GM21360 (cell line): Measurements from ENCODE around the gene KIAA1755.
"Not testable (repeated sequence)": the region's sequence is repeated elsewhere in the genome, so short reads cannot be mapped to it uniquely, and the experiment has no call there.

Experiments
- ATAC-seq: cut with Tn5 transposase; IDR thresholded peaks from one replicate; pipeline ENCODE4 v1.9.1; 2021; ENCODE audit warnings: mild to moderate bottlenecking, moderate library complexity; ENCODE audit not compliant: unreplicated experiment

The KIAA1755 gene

GRCh38 chr20:38267901-38268514 lies 7.5 kb upstream of the KIAA1755 start:
- no peak for ATAC-seq

- ATAC-seq: no peak
These were observed 6.8 kb upstream of the KIAA1755 start for GRCh38 chr20:38267296-38267695.

GRCh38 chr20:38266426-38266825 lies 5.9 kb upstream of the KIAA1755 start:
- ATAC-seq: no peak

- no peak for ATAC-seq
These were observed 2.4 kb upstream of the KIAA1755 start for GRCh38 chr20:38262931-38263330.

GRCh38 chr20:38261054-38261390 lies 487 bp upstream of the KIAA1755 start:
- ATAC-seq: no peak

- ATAC-seq: no peak
These were observed 534 bp downstream of the KIAA1755 start for GRCh38 chr20:38260025-38260377.

GRCh38 chr20:38258545-38259215 lies 1.9 kb downstream of the KIAA1755 start:
- ATAC-seq: no peak

- no peak for ATAC-seq
These were observed 3.6 kb downstream of the KIAA1755 start for GRCh38 chr20:38256966-38257365.

- ATAC-seq: no peak
These were observed 4.5 kb downstream of the KIAA1755 start for GRCh38 chr20:38256021-38256420.

- ATAC-seq: no peak
These were observed 5.1 kb downstream of the KIAA1755 start for GRCh38 chr20:38255393-38255792.

- ATAC-seq: not testable (repeated sequence)
These were observed 5.9 kb downstream of the KIAA1755 start for GRCh38 chr20:38254621-38255020.

- no peak for ATAC-seq
These were observed 7.0 kb downstream of the KIAA1755 start for GRCh38 chr20:38253571-38253970.

- no peak for ATAC-seq
These were observed 7.9 kb downstream of the KIAA1755 start for GRCh38 chr20:38252292-38253288.

GRCh38 chr20:38251441-38251840 lies 9.1 kb downstream of the KIAA1755 start:
- not testable (repeated sequence) for ATAC-seq

- ATAC-seq: no peak
These were observed 9.9 kb downstream of the KIAA1755 start for GRCh38 chr20:38250609-38251008.

- no peak for ATAC-seq
These were observed 10.8 kb downstream of the KIAA1755 start for GRCh38 chr20:38249536-38250310.

- ATAC-seq: no peak
These were observed 12.4 kb downstream of the KIAA1755 start for GRCh38 chr20:38248133-38248532.

GRCh38 chr20:38247725-38248124 lies 12.8 kb downstream of the KIAA1755 start:
- not testable (repeated sequence) for ATAC-seq

- no peak for ATAC-seq
These were observed 13.4 kb downstream of the KIAA1755 start for GRCh38 chr20:38247166-38247509.

- no peak for ATAC-seq
These were observed 14.0 kb downstream of the KIAA1755 start for GRCh38 chr20:38246357-38247165.
